Measurements from ENCODE around the gene RGS7BP.

- TF ChIP-seq MAX (IDR thresholded peaks at IDR 0.05) (no peak), HES2 (IDR thresholded peaks at IDR 0.05) (no peak), CHD2 (IDR thresholded peaks at IDR 0.05; ENCODE audit: low read length, partially characterized antibody) (no peak)
These were observed 1.4 kb downstream of the RGS7BP start for GRCh38 chr5:64507264-64507605.
